Stimulated activated CD4-positive, alpha-beta T cell treated with anti-CD3 and anti-CD28 coated beads, Interleukin-4, amount 100 ng/mL, for 4 hours (primary cell): ENCODE results near the gene CARS2.
"Not testable (repeated sequence)": the region's sequence is repeated elsewhere in the genome, so short reads cannot be mapped to it uniquely, and the experiment has no call there.

Experiments used
- DNase-seq, 2 experiments: peaks; one replicate each; pipeline ENCODE4 v3.0.0-alpha.2; 2020

The CARS2 gene, protein sequence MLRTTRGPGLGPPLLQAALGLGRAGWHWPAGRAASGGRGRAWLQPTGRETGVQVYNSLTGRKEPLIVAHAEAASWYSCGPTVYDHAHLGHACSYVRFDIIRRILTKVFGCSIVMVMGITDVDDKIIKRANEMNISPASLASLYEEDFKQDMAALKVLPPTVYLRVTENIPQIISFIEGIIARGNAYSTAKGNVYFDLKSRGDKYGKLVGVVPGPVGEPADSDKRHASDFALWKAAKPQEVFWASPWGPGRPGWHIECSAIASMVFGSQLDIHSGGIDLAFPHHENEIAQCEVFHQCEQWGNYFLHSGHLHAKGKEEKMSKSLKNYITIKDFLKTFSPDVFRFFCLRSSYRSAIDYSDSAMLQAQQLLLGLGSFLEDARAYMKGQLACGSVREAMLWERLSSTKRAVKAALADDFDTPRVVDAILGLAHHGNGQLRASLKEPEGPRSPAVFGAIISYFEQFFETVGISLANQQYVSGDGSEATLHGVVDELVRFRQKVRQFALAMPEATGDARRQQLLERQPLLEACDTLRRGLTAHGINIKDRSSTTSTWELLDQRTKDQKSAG

DNA sequence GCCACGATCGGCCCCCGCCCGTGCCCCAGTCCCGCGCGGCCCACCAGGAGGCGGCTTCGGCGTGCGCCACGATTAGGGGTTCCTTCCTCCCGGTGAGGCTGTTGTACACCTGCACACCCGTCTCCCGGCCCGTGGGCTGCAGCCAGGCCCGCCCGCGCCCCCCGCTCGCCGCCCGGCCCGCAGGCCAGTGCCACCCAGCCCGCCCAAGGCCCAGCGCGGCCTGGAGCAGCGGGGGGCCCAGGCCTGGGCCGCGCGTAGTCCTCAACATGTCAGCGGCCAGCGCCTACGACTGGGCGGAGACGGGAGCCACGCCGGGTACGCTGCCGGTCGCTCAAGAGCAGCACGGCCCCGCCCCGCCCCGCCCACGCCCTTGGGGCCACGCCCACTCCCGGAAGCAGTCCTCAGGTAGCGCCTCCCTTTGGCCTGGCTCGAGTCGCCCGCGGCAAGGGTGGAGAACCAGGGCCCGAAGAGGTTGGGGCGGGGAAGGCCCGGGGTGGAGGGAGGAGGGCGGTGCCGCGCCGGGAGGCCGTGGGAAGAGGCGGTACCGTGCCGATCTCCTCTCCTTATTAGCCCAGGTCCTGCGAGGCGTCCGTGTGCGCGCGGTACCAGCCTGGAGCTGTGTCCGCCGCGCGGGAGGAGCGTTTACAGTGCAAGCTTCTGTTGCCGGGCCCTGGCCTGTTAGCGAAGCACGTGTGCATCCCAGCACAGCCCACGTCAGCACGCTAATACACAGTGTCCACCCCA lies at the start of gene CARS2:
Gene CARS2, minus strand, starts transcription at position 291 of the 744 bp plus-strand sequence. Its CDS starts 23 bp downstream, at position 268.
- DNase-seq = peak; percentile 92 to 97

DNA sequence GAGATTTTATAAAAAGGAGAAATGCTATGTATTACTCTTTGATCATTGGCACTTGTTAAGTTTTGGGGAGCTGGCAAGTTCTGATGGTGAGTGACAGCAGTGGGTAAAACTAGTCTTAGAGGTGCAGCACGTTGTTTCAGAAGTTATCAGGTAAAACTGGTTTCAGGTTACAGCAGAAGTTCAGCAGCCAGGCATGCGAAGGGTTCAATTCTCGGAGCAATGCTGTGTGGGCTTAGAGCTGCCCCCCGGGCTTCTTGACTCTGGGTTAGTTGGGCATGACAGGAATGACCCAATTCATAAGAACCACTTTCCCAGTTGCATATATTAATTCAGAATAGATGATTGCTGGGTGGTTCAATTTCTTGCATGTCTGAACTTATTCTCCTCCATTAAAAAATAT lies 42.4 kb upstream of the CARS2 start:
- DNase-seq = no peak

DNA sequence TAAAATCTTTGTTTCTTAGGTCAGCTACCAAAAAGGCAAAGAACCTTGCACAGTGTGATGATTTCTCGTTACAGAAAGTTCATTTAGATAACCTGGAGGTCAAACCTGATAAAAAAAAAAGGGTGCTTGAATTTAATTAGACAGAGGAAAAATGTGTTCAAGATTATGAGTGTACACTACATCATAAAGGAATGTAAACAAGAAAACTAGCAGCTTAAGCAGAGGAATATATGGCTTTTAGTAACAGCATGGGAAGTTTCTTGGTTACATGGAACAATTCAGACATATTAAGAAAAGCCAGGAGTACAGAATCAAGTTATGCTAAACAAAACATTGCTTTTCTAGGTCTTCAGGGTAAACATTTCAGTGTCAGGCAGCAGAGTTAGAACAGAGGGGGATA lies 40.5 kb upstream of the CARS2 start:
- no peak for DNase-seq

DNA sequence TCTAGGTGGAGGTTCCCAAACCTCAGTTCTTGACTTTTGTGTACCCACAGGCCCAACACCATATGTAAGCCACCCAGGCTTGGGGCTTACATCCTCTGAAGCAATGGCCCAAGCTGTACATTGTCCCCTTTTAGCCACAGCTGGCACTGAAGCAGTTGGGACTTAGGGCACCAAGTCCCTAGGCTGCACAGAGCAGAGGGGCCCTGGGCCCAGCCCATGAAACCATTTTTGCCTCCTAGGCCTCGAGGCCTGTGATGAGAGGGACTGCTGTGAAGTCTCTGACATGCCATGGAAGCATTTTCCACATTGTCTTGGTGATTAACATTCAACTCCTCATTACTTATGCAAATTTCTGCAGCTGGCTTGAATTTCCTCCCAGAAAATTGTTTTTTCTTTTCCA lies 37.8 kb upstream of the CARS2 start:
- no peak for DNase-seq

DNA sequence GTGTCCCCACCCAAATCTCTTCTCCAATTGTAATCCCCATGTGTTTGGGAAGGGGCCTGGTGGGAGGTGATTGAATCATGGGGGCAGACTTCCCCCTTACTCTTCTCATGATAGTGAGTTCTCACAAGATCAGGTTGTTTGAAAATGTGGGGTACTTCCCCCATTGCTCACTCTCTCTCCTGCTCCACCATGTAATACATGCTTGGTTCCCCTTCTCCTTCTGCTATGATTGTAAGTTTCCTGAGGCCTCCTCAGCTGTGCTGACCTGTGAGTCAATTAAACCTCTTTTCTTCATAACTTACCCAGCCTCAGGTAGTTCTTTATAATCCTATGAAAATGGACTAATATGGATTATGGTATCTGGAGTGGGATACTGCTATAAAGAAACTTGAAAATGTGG lies 31.6 kb upstream of the CARS2 start:
- no peak for DNase-seq

DNA sequence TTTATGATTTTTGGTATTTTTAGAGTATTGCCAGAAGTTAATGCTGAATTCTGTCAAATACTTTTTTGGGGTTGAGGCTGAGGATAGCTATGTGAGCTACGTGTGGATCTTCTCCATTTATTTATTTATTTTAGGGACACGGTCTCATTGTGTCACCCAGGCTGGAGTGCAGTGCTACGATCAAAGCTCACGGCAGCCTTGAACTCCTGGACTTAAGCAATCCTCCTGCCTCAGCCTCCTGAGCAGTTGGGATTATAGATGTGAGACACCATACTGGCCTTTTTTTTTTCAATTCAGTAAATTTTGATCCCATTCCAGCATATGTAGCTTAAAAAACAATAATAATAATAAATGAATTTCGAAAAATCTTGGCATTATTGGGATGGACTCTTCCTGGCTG lies 28.6 kb upstream of the CARS2 start:
- no peak for DNase-seq

DNA sequence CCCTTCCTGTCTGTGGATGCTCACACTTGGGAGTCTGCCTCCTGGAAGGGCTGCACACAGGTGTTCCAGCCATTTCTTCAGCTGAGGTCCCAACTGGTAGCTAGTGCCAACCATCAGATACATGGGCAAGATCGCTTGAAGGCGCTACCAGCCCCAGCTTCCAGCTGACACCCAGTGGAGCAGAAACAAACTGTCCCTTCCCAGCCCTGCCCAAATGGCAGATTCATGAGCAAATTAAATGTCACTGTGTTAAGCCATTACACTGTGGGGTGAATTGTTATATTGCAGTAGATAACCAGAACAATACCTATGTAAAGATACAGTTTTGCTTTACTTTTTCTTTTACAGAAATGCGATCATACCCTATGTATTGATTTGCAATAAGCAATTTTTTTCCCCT lies 25.2 kb upstream of the CARS2 start:
- DNase-seq = no peak

DNA sequence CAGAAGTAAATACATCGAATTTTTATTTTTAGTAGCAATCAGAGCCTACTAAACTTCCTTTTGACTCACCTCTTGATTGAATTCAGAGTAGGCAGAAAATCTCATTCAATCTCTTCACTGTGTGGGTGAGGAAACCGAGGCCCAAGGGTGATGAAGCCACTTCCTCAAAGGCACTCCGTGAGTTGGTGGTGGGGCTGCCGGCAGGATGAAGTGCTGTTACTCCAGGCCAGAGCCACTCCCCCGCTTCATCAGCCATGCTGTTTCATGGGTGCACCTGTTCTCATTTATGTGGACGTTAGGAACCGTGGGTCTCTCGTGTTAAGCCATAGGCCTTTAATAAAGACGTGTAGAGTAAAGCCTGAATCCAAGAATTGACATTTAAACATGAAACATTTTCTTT lies 20.8 kb upstream of the CARS2 start:
- DNase-seq = peak; percentile 43 to 59

DNA sequence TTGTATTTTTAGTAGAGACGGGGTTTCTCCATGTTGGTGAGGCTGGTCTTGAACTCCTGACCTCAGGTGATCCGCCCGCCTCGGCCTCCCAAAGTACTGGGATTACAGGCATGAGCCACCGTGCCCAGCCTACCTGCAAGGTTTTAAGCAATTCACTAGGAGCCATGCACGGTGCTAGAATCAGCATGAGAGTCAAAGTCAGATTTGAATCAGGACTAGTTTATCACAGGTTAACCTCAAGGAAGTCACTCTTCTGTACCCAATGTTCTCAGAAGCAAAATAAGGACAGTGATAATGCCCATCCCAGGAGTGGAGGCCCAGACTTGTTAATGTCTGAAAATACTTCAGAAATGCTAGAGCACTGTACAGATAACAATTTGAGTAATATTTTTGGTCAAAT lies 20.2 kb upstream of the CARS2 start:
- not testable (repeated sequence) for DNase-seq

DNA sequence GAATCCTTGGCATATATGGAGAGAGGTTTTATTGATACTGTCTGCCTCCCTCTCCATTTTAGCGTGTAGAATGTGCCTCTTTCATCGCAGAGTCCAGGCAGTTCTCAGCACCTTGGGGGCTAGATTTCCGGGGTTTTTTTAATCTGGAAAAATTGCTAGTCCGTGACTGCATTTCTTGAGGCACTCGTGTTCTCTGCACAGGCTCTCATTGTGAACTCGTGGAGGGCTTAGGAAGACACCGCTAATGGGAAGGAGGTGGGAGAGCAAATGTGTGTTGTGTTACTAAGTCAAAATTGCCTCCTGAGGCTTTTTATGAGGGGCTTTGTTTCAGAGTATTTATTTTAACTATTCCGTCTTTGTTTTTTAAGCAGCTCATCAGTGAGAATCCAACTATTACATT lies 17.7 kb upstream of the CARS2 start:
- no peak for DNase-seq

DNA sequence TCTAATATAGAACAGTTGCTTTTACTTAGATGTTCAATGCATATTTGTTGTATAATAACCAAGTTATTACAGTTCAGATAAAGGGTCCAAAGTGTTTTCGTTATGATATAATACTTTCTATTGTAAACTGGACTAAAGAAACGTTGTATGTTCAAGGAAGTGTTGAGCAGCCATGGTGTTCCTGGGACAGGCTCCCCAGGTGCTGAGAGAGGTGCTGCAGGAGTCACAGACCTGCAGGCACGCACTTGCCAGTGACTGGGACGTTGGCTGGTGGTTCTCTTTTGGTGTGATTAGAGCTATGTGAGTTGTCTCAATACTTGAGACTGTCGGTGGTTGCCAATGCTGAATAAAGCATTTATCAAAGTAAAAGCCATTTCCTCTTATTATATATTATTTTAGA lies 17.1 kb upstream of the CARS2 start:
- DNase-seq = no peak

DNA sequence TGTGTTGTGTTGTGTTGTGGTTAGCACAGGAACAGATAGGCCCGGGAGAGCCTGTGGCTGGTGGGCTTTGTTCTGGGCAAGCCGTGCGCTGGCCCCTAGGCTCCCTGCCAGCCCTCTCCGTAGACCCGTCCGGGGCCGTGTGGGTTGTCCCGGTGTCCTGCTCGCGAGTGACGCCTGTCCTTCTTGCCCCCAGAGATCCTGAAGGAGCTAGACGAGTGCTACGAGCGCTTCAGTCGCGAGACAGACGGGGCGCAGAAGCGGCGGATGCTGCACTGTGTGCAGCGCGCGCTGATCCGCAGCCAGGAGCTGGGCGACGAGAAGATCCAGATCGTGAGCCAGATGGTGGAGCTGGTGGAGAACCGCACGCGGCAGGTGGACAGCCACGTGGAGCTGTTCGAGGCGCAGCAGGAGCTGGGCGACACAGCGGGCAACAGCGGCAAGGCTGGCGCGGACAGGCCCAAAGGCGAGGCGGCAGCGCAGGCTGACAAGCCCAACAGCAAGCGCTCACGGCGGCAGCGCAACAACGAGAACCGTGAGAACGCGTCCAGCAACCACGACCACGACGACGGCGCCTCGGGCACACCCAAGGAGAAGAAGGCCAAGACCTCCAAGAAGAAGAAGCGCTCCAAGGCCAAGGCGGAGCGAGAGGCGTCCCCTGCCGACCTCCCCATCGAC lies 13.3 kb upstream of the CARS2 start:
- no peak for DNase-seq

DNA sequence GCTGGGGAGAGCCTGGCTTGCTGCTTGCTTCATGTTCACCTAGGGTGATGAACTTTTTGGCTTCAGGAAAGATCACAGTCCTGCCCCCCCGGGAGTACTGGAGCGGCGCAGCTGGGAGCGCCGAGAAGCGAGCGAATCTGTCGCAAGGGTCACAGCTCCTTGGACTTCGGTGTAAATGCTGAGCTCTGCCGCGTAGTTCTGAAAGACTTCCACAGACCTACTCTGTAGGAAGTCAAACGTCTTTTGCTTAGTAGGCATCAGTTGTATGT lies 10.3 kb upstream of the CARS2 start:
- no peak for DNase-seq

DNA sequence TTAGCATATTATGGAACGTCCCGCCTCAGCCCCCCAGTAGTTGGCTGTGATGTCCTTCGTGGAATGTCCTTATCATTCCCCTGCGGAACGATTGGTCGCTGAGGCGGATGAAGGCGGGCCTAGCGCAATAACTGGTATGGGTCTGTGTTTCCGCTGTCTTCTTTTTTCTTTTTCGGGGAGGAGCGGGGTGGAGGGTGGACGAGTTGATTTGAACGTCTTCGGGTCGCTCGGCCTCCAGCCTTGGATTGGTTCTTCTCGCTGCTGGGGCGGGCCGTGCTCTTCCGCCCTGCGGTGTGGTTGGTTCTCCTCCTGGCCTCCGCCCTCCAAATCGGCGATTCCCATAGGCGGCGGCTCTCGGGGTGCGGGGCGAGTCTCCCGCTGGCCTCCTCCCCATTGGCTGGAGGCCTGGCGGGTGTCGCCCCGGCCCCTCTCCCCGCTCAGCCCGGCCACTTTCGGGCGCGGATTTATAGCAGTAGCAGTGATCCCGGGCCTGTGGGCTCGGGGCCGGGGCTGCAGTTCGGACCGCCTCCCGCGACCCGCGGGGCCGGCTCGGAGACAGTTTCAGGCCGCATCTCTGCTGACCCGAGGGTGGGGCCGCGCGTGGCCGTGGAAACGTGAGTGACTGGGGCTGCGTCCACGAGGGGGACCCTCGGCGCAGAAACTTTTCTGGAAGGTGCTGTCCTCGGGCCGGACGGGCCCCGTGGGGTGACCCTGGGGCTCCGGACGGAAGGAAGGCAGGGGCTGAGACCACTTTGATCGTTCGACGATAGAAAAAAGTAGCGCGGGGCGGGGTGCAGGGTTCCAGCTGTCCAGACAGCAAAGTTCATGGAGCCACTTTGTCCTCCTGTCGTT lies 9.7 kb upstream of the CARS2 start:
- DNase-seq = peak; percentile 90 to 98

DNA sequence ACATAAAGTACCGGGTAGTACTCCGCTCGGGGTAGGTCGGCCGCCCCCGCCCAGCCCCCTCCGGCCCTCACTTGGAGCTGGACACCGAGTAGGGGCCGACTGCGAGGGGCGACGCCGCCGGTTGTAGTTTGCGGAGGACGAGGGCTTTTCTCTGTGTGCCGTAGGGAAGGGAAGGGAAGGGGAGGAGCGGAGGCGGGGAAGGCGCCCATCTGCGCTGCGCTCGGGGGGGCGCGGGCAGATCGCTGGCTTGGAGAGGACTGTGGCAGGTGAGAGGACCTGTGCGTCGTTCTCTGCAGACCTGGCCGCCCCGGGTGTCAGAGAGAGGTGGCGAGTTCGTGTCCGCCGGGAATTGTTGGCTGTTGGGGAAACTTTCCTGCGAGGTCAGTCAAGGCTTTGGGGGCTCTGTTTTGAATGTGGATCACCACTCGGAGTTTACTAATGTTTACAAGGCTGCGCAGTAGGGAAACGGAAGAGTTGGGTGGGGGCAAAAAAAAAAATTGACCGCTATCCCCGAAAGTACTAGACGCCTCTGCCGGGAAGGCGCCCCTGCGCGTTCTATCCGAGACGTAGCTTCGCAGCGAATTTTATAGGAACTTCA lies 9.0 kb upstream of the CARS2 start:
- peak; percentile 35 to 42 for DNase-seq

DNA sequence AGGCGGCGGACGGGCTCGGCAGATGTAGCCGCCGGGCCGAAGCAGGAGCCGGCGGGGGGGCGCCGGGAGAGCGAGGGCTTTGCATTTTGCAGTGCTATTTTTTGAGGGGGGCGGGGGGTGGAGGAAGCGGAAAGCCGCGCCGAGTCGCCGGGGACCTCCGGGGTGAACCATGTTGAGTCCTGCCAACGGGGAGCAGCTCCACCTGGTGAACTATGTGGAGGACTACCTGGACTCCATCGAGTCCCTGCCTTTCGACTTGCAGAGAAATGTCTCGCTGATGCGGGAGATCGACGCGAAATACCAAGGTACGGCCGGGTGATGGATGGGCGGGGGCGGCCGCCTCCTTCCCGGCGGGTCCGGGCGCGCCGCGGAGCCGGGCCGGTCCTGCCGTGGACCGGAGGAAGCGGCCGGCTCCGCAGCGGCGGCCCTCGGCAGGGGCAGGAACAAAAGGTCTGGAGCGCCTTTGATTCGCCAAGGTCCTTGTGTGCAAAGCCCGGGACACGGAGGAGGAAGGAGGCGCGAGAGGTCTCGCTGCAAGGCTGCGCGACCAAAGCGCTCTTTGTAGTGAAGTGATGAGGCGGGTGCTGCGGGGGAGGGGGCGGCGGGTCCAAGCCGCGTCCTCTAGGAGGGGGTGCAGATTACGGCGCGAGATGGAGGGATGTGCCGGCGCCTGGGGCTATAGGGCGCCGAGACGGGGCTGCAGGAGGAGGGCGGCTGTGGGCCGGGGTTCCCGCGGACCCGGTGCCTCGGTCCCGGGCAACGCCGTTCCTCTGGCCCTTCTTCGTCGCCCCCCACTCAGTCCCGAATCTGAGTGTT lies 8.3 kb upstream of the CARS2 start:
- peak; percentile 64 to 65 for DNase-seq

DNA sequence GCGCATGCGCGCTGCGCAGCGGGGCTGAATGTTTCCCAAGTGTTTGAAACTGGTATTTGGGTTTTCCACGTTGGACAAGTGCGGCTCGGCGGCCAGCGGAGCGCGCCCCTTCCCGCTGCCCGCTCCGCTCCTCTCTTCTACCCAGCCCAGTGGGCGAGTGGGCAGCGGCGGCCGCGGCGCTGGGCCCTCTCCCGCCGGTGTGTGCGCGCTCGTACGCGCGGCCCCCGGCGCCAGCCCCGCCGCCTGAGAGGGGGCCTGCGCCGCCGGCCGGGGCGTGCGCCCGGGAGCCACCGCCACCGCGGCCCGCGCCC lies 7.7 kb upstream of the CARS2 start, which contains the start of gene ING1:
Gene ING1, plus strand, starts transcription at position 59 of the 311 bp plus-strand sequence. CDS start 450 bp downstream, outside the sequence.
- DNase-seq = no peak

DNA sequence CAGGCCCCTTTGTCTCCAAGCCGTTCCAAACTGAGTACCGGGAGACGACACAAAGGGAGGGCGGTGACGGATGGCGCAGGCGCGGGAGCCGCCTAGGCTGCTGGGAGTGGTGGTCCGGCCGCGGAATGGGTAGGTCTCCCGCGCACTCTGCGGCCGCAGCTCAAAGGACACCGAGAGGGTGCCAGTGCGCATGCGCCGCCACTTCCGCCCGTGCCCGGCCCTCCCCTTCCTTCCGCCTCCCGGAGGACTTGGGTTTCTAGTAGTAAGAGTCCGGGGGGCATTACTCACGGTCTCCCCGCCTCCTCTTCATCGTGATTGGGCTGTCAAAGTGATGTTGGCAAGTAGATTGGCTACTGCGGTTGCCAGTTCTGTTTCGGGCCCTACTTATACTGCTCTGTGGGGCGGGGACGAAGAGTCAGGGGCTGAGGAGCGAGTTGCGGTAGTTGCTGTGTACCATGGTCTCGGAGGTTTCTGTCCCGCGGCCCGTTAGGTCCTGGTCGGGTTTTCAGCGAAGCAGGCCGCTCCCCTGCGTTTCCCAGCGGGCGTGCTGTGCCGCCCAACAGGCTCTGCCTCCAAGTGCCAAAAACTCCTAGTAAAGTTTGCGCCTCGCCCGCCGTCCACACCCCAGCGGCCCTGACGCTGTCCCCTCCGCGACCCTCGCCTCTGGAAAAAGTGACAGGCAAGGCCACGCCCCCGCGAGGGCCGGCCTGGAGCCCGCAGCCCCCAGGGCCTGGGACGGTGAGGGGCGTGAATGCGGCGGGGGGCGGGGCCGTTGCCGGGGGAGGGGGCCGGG lies 7.1 kb upstream of the CARS2 start:
- peak; percentile 98 to 99 for DNase-seq

DNA sequence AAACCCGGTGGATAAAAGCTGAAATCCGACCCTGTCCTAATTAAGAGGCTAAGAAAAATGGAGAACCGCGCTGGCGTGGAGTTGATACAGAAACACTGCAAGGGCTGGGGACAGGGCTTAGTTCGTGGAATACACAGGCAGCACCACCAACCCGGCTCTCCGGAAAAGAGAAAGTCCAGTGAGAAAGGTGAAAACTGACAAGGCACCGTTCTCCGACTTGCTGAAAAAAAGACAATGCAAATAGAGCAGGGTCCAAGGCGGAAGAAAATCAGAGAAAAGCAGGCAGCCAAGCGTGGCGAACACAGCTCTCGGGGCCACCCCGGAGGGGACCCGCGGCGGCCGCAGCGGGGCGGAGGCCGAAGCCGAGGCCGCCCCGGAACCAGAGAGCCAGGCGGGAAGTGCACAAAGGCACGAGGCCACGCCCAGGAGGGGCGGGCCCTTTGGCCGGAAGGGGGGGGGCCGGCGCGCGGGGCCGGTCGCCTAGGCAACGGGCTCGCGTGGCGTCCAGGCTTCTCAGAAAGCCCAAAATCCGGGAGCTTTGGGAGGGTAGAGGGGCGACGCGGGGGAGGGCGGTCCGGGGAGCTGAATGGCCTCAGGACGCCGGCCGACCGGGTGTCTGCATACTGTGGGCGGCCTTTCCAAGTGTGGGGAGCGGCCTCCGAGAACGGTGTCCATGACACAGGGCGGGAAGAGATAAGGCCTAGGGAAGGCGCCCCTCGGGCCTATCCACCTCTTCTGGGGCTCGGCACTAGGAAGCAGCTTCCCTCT lies 6.3 kb upstream of the CARS2 start:
- peak; percentile 83 to 86 for DNase-seq
